HG02588 (cell line): Measurements from ENCODE around the gene SEPTIN10.
"Not testable (repeated sequence)": the region's sequence is repeated elsewhere in the genome, so short reads cannot be mapped to it uniquely, and the experiment has no call there.

Experiments
- ATAC-seq: cut with Tn5 transposase; IDR thresholded peaks from one replicate; pipeline ENCODE4 v1.9.1; 2021; ENCODE audit warnings: mild to moderate bottlenecking, moderate library complexity; ENCODE audit not compliant: unreplicated experiment

Gene SEPTIN10

GRCh38 chr2:109635426-109636304, 21.9 kb upstream of the SEPTIN10 start:
- no peak for ATAC-seq

- no peak for ATAC-seq
Measured at GRCh38 chr2:109633284-109633961, 19.7 kb upstream of the SEPTIN10 start.

- no peak for ATAC-seq
Measured at GRCh38 chr2:109632158-109632789, 18.5 kb upstream of the SEPTIN10 start.

GRCh38 chr2:109631741-109632140, 18.0 kb upstream of the SEPTIN10 start:
- ATAC-seq: no peak

GRCh38 chr2:109630441-109631430, 17.0 kb upstream of the SEPTIN10 start:
- no peak for ATAC-seq

- ATAC-seq: no peak
Measured at GRCh38 chr2:109629867-109630266, 16.1 kb upstream of the SEPTIN10 start.

- not testable (repeated sequence) for ATAC-seq
Measured at GRCh38 chr2:109628321-109628720, 14.6 kb upstream of the SEPTIN10 start.

- no peak for ATAC-seq
Measured at GRCh38 chr2:109624339-109624738, 10.6 kb upstream of the SEPTIN10 start.

GRCh38 chr2:109623923-109624322, 10.2 kb upstream of the SEPTIN10 start:
- no peak for ATAC-seq

GRCh38 chr2:109623297-109623696, 9.5 kb upstream of the SEPTIN10 start:
- ATAC-seq: no peak

GRCh38 chr2:109619032-109619615, 5.4 kb upstream of the SEPTIN10 start:
- ATAC-seq: no peak

- ATAC-seq: no peak
Measured at GRCh38 chr2:109616184-109616583, 2.4 kb upstream of the SEPTIN10 start.

- no peak for ATAC-seq
Measured at GRCh38 chr2:109615637-109616144, 1.9 kb upstream of the SEPTIN10 start.

GRCh38 chr2:109614715-109615636, 1.2 kb upstream of the SEPTIN10 start:
- no peak for ATAC-seq

GRCh38 chr2:109613081-109613921, 465 bp downstream of the SEPTIN10 start:
- peak; percentile 30 for ATAC-seq

- ATAC-seq: no peak
Measured at GRCh38 chr2:109611467-109612095, 2.2 kb downstream of the SEPTIN10 start.

- no peak for ATAC-seq
Measured at GRCh38 chr2:109609352-109610024, 4.3 kb downstream of the SEPTIN10 start.
